Thoracic aorta (tissue), 2 donors: ENCODE data around the gene HELQ. TPM values are rescaled to one million over a fixed set of nuclear protein-coding genes. Genes with fewer than 3 reads are reported as not detected.

ENCODE experiments used
- ATAC-seq: fragments of 150-250 bp; one replicate; pipeline ENCODE4 v1.8.0; 2017; ENCODE audit warnings: low read depth; ENCODE audit not compliant: insufficient number of reproducible peaks, low FRiP score
- DNase-seq: peaks from one replicate; pipeline ENCODE4 v3.0.0-alpha.2; 2020; ENCODE audit warnings: low spot score
- H3K27ac ChIP-seq, 2 donors: fragments of 200-600 bp; sonication (generic); 1 replicate in 1 of 2; 2 replicates in 1 of 2; pipeline ENCODE4 v1.5.1; 2016; ENCODE audit warnings: mild to moderate bottlenecking in 2 of 2, moderate library complexity in 2 of 2
- H3K27me3 ChIP-seq: fragments of 200-600 bp; sonication (generic); replicated peaks from 2 replicates; pipeline ENCODE4 v1.6.0; 2016; ENCODE audit warnings: mild to moderate bottlenecking; ENCODE audit not compliant: insufficient read depth
- H3K36me3 ChIP-seq: fragments of 200-600 bp; sonication (generic); one replicate; pipeline ENCODE4 v1.5.1; 2016
- H3K4me1 ChIP-seq, 2 donors: fragments of 200-600 bp; sonication (generic); 1 replicate in 1 of 2; 2 replicates in 1 of 2; pipeline versions ENCODE4 v1.5.1 to v1.6.0; 2016; ENCODE audit warnings: low read depth in 2 of 2, mild to moderate bottlenecking in 1 of 2; ENCODE audit not compliant: control insufficient read depth in 1 of 2
- H3K4me3 ChIP-seq: fragments of 200-600 bp; sonication (generic); 2 replicates; pipeline ENCODE4 v1.5.1; 2016; ENCODE audit warnings: mild to moderate bottlenecking
- H3K9me3 ChIP-seq: fragments of 200-600 bp; sonication (generic); 2 replicates; pipeline ENCODE4 v1.5.1; 2016
- total RNA-seq, 2 donors: library from RNA; depleted of rRNA; stranded (reverse); fragments of >200 nt; gene quantifications; one replicate each; pipeline versions ENCODE4 v1.1.0 to v1.2.3, GENCODE V29; 2016
- TF ChIP-seq, protein P1 (sequence below): fragments of 200-600 bp; sonication (generic); IDR thresholded peaks from one replicate; pipeline ENCODE4 v1.5.1; 2019; ENCODE audit warnings: antibody characterized with exemption

The HELQ gene
- total RNA-seq, 2 donors from 2014 or later = 11.6 to 19.6 TPM

DNA sequence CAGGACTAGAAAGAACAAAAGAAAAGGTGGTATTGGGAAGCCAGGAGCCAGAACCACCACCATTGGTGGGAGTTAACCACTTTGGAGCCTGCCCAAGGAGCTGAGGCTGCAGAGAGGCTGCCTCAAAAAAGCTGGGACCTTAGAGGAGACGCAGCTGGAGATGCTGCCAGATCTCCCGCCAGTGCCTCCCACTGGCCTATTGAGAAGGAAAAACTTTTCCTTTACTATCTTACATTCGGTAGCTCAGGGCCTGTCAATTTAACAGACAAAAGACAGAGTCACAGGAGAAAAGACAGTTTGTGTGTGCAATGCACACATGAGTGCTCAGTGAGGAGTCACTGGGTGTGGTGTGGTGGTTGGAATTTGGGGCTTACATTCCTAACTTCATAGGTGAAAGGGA lies 68.6 kb downstream of the HELQ start:
- Histone ChIP-seq H3K36me3 (no peaks in the 10 kb centered on the region), H3K27me3 (no peaks in the 10 kb centered on the region), H3K4me3 (no peak overlapping the region), H3K4me1 (no peaks in the 10 kb centered on the region), H3K9me3 (no peaks in the 10 kb centered on the region), H3K27ac (no peak overlapping the region)
- TF ChIP-seq, protein P1, sequence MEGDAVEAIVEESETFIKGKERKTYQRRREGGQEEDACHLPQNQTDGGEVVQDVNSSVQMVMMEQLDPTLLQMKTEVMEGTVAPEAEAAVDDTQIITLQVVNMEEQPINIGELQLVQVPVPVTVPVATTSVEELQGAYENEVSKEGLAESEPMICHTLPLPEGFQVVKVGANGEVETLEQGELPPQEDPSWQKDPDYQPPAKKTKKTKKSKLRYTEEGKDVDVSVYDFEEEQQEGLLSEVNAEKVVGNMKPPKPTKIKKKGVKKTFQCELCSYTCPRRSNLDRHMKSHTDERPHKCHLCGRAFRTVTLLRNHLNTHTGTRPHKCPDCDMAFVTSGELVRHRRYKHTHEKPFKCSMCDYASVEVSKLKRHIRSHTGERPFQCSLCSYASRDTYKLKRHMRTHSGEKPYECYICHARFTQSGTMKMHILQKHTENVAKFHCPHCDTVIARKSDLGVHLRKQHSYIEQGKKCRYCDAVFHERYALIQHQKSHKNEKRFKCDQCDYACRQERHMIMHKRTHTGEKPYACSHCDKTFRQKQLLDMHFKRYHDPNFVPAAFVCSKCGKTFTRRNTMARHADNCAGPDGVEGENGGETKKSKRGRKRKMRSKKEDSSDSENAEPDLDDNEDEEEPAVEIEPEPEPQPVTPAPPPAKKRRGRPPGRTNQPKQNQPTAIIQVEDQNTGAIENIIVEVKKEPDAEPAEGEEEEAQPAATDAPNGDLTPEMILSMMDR = no peak
- no peak for ATAC-seq
- no peak for DNase-seq

DNA sequence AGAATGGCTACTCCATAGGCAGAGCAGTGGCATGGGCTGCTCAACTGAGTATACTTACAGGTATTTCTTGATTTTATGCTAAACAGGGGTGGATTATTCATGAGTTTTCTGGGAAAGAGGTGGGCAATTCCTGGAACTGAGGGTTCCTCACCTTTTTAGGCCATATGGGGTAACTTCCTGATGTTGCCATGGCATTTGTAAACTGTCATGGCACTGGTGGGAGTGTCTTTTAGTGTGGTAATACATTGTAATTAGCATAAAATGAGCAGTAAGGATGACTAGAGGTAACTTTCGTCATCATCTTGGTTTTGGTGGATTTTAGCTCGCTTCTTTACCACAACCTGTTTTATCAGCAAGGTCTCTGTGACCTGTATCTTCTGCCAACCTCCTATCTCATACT lies 72.8 kb downstream of the HELQ start:
- Histone ChIP-seq H3K4me1 (no peaks in the 10 kb centered on the region), H3K36me3 (no peaks in the 10 kb centered on the region), H3K9me3 (no peaks in the 10 kb centered on the region), H3K27me3 (no peaks in the 10 kb centered on the region), H3K27ac (no peak overlapping the region), H3K4me3 (no peak overlapping the region)
- TF ChIP-seq, protein P1 = no peak
- DNase-seq = no peak
- no peak for ATAC-seq

DNA sequence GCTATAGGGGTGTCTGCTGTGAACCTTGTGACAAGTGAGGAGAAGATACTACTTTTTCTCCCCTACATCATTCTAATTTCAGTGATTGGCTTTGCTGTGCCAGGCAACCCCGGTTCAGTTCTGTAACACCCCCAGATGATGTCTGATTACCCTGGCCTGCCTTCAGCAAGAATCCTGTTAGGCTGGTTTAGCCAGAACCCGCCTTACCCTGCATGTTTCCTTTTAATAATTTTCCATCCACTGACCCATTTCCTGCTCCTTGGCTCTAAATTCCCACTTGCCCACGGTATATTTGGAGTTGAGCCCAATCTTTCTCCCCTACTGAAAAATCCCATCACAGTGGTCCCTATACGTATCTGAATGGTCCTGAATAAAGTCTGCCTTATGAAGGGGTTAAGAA lies 74.5 kb downstream of the HELQ start:
- Histone ChIP-seq H3K9me3 (no peaks in the 10 kb centered on the region), H3K27me3 (no peaks in the 10 kb centered on the region), H3K4me1 (no peaks in the 10 kb centered on the region), H3K27ac (no peak overlapping the region), H3K4me3 (no peak overlapping the region), H3K36me3 (no peaks in the 10 kb centered on the region)
- ATAC-seq = no peak
- no peak for DNase-seq
- TF ChIP-seq, protein P1 = no peak

DNA sequence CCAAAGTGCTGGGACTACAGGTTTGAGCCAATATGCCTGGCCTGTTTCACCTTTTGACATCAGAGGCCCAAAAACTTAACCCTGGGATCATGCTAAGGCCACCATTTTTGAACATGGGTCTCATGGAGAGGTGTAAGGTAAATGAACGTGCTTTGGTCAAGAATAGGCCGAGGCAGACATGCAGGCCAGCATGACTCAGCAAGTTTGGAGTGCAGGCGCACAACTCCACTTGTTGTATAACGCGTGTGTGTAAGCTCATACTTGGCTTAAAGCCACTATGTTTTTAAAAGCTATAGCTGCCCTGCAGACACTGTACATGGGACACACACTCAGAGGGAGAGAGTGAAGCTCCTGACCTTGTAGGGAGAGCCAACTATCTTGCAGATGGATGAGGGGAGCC lies 77.2 kb downstream of the HELQ start:
- Histone ChIP-seq H3K36me3 (no peaks in the 10 kb centered on the region), H3K9me3 (no peaks in the 10 kb centered on the region), H3K4me3 (no peak overlapping the region), H3K27ac (no peak overlapping the region), H3K4me1 (no peaks in the 10 kb centered on the region), H3K27me3 (no peaks in the 10 kb centered on the region)
- no peak for ATAC-seq
- DNase-seq = no peak
- TF ChIP-seq, protein P1 = no peak

DNA sequence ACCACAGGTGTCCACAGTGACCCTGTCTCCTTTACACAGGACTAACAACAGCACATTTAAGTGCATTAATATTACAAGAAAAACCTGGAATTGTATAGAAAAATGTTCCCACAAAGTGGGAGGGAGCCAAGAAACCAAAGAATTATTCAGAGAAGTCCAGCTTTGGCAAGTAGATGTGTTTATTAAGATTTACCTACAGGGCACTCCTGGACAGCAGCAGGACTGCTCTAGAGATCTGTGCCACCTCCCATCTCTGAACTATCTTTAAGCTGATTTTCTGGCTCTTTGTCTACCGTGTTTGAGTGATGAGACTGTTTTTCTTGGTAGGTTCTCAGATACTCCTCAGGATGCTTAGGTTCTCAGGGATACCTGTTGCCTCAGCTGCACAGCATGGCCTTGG lies 82.7 kb downstream of the HELQ start:
- TF ChIP-seq, protein P1 = no peak
- no peaks in the 10 kb centered on the region for H3K27me3 ChIP-seq
- no peaks in the 10 kb centered on the region for H3K36me3 ChIP-seq
- no peak for DNase-seq
- no peaks in the 10 kb centered on the region for H3K4me1 ChIP-seq
- no peak overlapping the region for H3K4me3 ChIP-seq
- H3K27ac ChIP-seq = no peak overlapping the region
- no peaks in the 10 kb centered on the region for H3K9me3 ChIP-seq
- no peak for ATAC-seq
